Colonic mucosa (tissue), 4 donors: ENCODE results near the gene TRAPPC5. TPM values are rescaled to one million over a fixed set of nuclear protein-coding genes. Genes with fewer than 3 reads are reported as not detected.
A peak's percentile ranks its signal among the peaks of the same experiment; 100 is the strongest.

Source experiments
- DNase-seq: peaks from one replicate; pipeline ENCODE4 v3.0.0-alpha.2; 2020
- H3K27ac ChIP-seq: fragments of 200-600 bp; one replicate; pipeline ENCODE4 v1.8.0; 2021
- H3K27me3 ChIP-seq: fragments of 200-600 bp; one replicate; pipeline ENCODE4 v1.8.0; 2021
- H3K36me3 ChIP-seq: fragments of 200-600 bp; one replicate; pipeline ENCODE4 v1.8.0; 2021
- H3K4me1 ChIP-seq: fragments of 200-600 bp; one replicate; pipeline ENCODE4 v1.8.0; 2021; ENCODE audit warnings: mild to moderate bottlenecking
- H3K4me3 ChIP-seq: fragments of 200-600 bp; one replicate; pipeline ENCODE4 v1.8.0; 2021
- H3K9ac ChIP-seq, 2 donors: one replicate each; pipeline ENCODE4 v1.7.0; 2013; ENCODE audit warnings: control low read depth in 2 of 2, low read depth in 2 of 2, low read length in 2 of 2
- H3K9me3 ChIP-seq: fragments of 200-600 bp; one replicate; pipeline ENCODE4 v1.8.0; 2021
- CTCF ChIP-seq: fragments of 200-600 bp; IDR thresholded peaks from one replicate; pipeline ENCODE4 v1.8.0; 2022; ENCODE audit warnings: antibody characterized with exemption, mild to moderate bottlenecking
- intact Hi-C: fragments of 100-400 bp; cut with DNase I; formaldehyde crosslinking; loops from one replicate; pipeline ENCODE4 v1.14.1; 2022
- total RNA-seq, 2 donors: library from RNA; stranded (reverse); fragmentation: NEBNext Ultra II Directional in 1 of 2; extraction: Animal tissue kit (Norgen Biotek cat#: 25700) in 1 of 2; gene quantifications; one replicate each; pipeline ENCODE4 v1.2.1, GENCODE V29; 2021
- donor health status: healthy.
- donor health status: DM: no; HTN: no; CAD: no.
- donor health status: DM: no; HTN: no; CAD: no.

Gene TRAPPC5
- total RNA-seq, 2 donors from 2014 or later, result 107 to 139 TPM

GRCh38 chr19:7685546-7686445 lies 5.2 kb downstream of the TRAPPC5 start:
- intact Hi-C loops, result no loop called here
- Histone ChIP-seq H3K4me1 (no peaks in the 10 kb centered on the region), H3K27ac (no peak overlapping the region), H3K27me3 (no peaks in the 10 kb centered on the region), H3K36me3 (no peaks in the 10 kb centered on the region), H3K9me3 (no peaks in the 10 kb centered on the region), H3K9ac (no peak overlapping the region), H3K4me3 (no peak overlapping the region)
- no peak for TF ChIP-seq CTCF
- no peak for DNase-seq

- H3K27me3 ChIP-seq, result no peaks in the 10 kb centered on the region
- H3K27ac ChIP-seq, result no peak overlapping the region
- H3K4me1 ChIP-seq, result no peaks in the 10 kb centered on the region
- DNase-seq, result no peak
- H3K9ac ChIP-seq, result peak overlapping the region in 1 of 2 donors; percentile 2
- H3K36me3 ChIP-seq, result no peaks in the 10 kb centered on the region
- H3K4me3 ChIP-seq, result no peak overlapping the region
- no peak for TF ChIP-seq CTCF
- no peaks in the 10 kb centered on the region for H3K9me3 ChIP-seq
- intact Hi-C loops, result no loop called here
These were observed 6.5 kb downstream of the TRAPPC5 start for GRCh38 chr19:7687177-7687576.

- Histone ChIP-seq H3K9me3 (no peaks in the 10 kb centered on the region), H3K4me3 (no peak overlapping the region), H3K27me3 (no peaks in the 10 kb centered on the region), H3K36me3 (no peaks in the 10 kb centered on the region), H3K9ac (no peak overlapping the region), H3K4me1 (no peaks in the 10 kb centered on the region), H3K27ac (no peak overlapping the region)
- TF ChIP-seq CTCF, result no peak
- intact Hi-C loops, result no loop called here
- no peak for DNase-seq
These were observed 8.5 kb downstream of the TRAPPC5 start for GRCh38 chr19:7689165-7689564.

GRCh38 chr19:7690779-7691258 lies 10.2 kb downstream of the TRAPPC5 start:
- H3K27me3 ChIP-seq, result no peaks in the 10 kb centered on the region
- H3K9ac ChIP-seq, result no peak overlapping the region
- no peaks in the 10 kb centered on the region for H3K4me1 ChIP-seq
- TF ChIP-seq CTCF, result no peak
- H3K9me3 ChIP-seq, result no peaks in the 10 kb centered on the region
- no peak for DNase-seq
- intact Hi-C loops, result no loop called here
- H3K36me3 ChIP-seq, result no peaks in the 10 kb centered on the region
- H3K27ac ChIP-seq, result no peak overlapping the region
- no peak overlapping the region for H3K4me3 ChIP-seq

- H3K36me3 ChIP-seq, result no peaks in the 10 kb centered on the region
- no peaks in the 10 kb centered on the region for H3K9me3 ChIP-seq
- no peak overlapping the region for H3K27ac ChIP-seq
- no peak for DNase-seq
- no peaks in the 10 kb centered on the region for H3K27me3 ChIP-seq
- H3K4me3 ChIP-seq, result no peak overlapping the region
- TF ChIP-seq CTCF, result no peak
- H3K4me1 ChIP-seq, result no peaks in the 10 kb centered on the region
- H3K9ac ChIP-seq, result no peak overlapping the region
- intact Hi-C loops, result no loop called here
These were observed 10.9 kb downstream of the TRAPPC5 start for GRCh38 chr19:7691497-7691896.
